Activated CD8-positive, alpha-beta memory T cell treated with anti-CD3 and anti-CD28 coated beads, Interleukin-2, amount 10 ng/mL, durations not matched to agents 7 days and 5 days (primary cell): Measurements from ENCODE around the gene HOXB1. TPM values are rescaled to one million over a fixed set of nuclear protein-coding genes. Genes with fewer than 3 reads are reported as not detected.

Source experiments
- ATAC-seq: fragments of 150-1000 bp; cut with Tn5 transposase; one replicate; pipeline ENCODE4 v1.10.0; 2021; ENCODE audit warnings: moderate library complexity
- CTCF ChIA-PET: fragments of 350-600 bp; sonication (Branson Sonifier 250); formaldehyde crosslinking; loops from one replicate; lab custom pipeline; 2021; ENCODE audit warnings: antibody characterized with exemption; lab: Charles Lee
- DNase-seq: peaks from one replicate; pipeline ENCODE4 v3.0.0-alpha.2; 2020
- H3K27ac Mint-ChIP-seq: one replicate; pipeline ENCODE4 v1.8.0; 2021; ENCODE audit warnings: mild to moderate bottlenecking, mixed read lengths
- H3K27me3 Mint-ChIP-seq: one replicate; pipeline ENCODE4 v1.8.0; 2021; ENCODE audit warnings: mixed read lengths
- H3K36me3 Mint-ChIP-seq: one replicate; pipeline ENCODE4 v1.8.0; 2021; ENCODE audit warnings: mild to moderate bottlenecking, mixed read lengths
- H3K4me1 Mint-ChIP-seq: one replicate; pipeline ENCODE4 v1.8.0; 2021; ENCODE audit warnings: mixed read lengths
- H3K4me3 Mint-ChIP-seq: one replicate; pipeline ENCODE4 v1.8.0; 2021; ENCODE audit warnings: mild to moderate bottlenecking, moderate library complexity, mixed read lengths
- H3K9me3 Mint-ChIP-seq: one replicate; pipeline ENCODE4 v1.8.0; 2022; ENCODE audit warnings: low read depth, mixed read lengths
- total RNA-seq, 2 experiments: library from RNA; stranded (reverse); gene quantifications; one replicate each; pipeline ENCODE4 v1.2.3, GENCODE V29; 2021

HOXB1 gene
- total RNA-seq, 2 experiments from 2014 or later, result not detected

DNA sequence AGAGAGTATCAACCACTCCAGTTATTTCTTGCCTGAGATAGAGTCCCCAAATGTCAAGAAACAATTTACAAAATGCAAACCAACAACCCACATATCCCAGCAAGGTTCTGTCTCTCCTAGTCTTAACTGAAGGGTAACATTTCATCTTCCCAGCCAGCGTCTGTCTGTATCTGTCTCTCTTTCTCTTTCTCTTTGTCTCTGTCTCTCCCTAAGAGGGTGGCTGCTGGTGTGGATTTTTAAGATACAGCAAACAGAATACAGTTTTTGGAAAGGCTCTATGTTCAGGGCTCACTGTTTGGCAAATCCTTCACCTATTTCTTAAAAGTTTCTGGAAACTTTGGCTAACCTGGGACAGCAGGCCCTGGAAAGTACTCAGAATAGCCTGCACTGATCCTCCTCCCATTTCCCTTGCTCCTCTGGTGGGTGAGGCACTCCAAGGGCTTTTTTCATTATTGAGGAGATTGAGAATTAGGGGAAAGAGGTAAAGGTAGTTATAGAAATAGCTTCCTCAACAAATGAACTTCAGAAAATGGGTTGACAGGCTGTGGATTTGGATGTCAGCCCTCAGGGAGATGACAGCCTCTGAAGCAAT lies 41.1 kb upstream of the HOXB1 start:
- Mint-ChIP-seq H3K36me3 (peaks cover 5% of the 10 kb centered on the region), H3K4me1 (peaks cover 13% of the 10 kb centered on the region), H3K27ac (no peak overlapping the region), H3K9me3 (no peaks in the 10 kb centered on the region), H3K4me3 (no peak overlapping the region), H3K27me3 (peaks cover 4% of the 10 kb centered on the region)
- ATAC-seq (no peak), DNase-seq (no peak)
- CTCF ChIA-PET, result no interaction called here

GRCh38 chr17:48571024-48571818 lies 40.4 kb upstream of the HOXB1 start:
- CTCF ChIA-PET, result no interaction called here

DNA sequence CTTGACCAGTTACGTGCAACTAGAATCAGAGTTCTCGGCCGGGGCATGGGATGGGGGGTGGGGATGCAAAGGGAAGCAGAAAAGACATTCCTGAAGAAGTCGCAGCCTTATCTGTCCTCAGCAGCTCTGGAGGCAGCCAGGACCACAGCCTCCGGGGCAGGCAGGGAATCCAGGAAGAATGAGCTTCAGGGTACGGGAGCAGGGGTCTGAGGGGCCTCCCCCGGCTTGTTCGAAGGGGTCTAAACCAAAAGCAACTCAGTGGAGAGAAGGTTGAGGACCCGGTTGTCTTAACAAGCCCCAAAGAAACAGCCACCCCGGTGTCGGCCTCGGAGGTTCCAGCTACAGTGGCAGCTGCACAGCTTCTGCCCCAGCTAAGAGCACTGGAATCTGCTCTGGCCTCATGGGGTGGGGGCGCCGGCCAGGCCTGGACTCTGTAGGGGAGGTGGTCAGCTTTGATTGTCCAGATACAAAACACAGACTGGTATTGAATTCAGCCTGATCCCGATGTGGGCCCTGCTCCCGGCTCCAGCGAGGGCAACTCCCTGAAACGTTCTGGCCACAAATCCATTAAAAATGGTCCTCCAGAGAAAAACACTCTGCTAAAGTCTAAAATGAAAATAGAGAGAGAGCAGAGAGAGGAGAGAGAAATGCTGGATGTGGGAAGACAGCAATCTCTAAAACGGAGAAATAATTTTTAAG lies 39.7 kb upstream of the HOXB1 start:
- DNase-seq, result no peak

More at GRCh38 chr17:48571024-48571818, 40.4 kb upstream of the HOXB1 start:
- peaks cover 5% of the 10 kb centered on the region for H3K36me3 Mint-ChIP-seq
- DNase-seq (no peak), ATAC-seq (no peak)
- H3K27ac Mint-ChIP-seq, result no peak overlapping the region
- no peak overlapping the region for H3K4me3 Mint-ChIP-seq
- H3K9me3 Mint-ChIP-seq, result no peaks in the 10 kb centered on the region
- peaks cover 4% of the 10 kb centered on the region for H3K27me3 Mint-ChIP-seq
- H3K4me1 Mint-ChIP-seq, result peaks cover 9% of the 10 kb centered on the region

DNA sequence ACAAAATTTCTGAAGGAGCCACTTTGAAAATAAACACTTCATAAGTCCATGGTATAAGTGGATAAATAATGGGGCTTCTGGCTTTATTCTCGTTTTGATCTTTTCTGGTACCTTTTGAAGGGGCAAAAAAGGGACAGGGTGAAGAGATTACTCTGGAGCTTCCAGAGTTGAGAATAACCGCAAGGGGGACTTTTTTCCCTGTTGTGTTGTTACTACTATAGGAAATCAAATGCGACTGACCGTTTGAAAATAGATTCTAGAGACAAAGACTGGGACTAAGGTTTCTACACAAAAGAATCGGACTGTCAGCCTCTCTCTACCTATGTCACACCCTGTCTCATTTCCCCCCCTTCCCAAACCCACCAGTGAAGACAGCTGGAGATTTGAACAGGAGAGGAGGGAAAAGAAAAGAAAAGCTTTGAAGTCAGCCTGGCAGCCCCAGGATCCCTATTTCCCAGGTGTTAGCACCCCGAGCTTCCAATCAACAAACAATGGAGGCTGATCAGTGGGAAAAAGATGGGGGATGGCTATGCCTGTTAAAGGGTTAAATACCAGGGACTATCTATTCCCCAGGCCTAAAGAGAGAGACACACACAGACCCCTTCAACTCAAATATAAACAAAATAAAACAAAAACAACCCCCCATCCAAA lies 39.0 kb upstream of the HOXB1 start:
- H3K4me1 Mint-ChIP-seq, result peaks cover 1% of the 10 kb centered on the region
- peaks cover 4% of the 10 kb centered on the region for H3K27me3 Mint-ChIP-seq

More for the DNA sequence above, 39.7 kb upstream of the HOXB1 start:
- H3K36me3 Mint-ChIP-seq, result peaks cover 2% of the 10 kb centered on the region
- no peak overlapping the region for H3K27ac Mint-ChIP-seq
- H3K9me3 Mint-ChIP-seq, result no peaks in the 10 kb centered on the region
- H3K4me1 Mint-ChIP-seq, result peaks cover 3% of the 10 kb centered on the region
- CTCF ChIA-PET, result interaction anchor here (1.2 kb wide), 1 partner anchor 78 kb away, joined by 3 read pairs; no protein-coding TSS in a partner anchor
- no peak for ATAC-seq
- peaks cover 4% of the 10 kb centered on the region for H3K27me3 Mint-ChIP-seq
- H3K4me3 Mint-ChIP-seq, result no peak overlapping the region

GRCh38 chr17:48569240-48569582 lies 38.4 kb upstream of the HOXB1 start:
- Mint-ChIP-seq H3K4me1 (peaks cover 1% of the 10 kb centered on the region), H3K36me3 (peaks cover 1% of the 10 kb centered on the region), H3K9me3 (no peaks in the 10 kb centered on the region), H3K27ac (no peak overlapping the region), H3K27me3 (peaks cover 4% of the 10 kb centered on the region), H3K4me3 (no peak overlapping the region)
- ATAC-seq, result no peak
- CTCF ChIA-PET, result interaction anchor here (1.2 kb wide), 1 partner anchor 76 kb away, joined by 3 read pairs; no protein-coding TSS in a partner anchor
- no peak for DNase-seq

More for the DNA sequence above, 39.0 kb upstream of the HOXB1 start:
- no peak overlapping the region for H3K4me3 Mint-ChIP-seq
- no peak for ATAC-seq
- DNase-seq, result no peak
- H3K27ac Mint-ChIP-seq, result no peak overlapping the region
- H3K36me3 Mint-ChIP-seq, result peaks cover under 1% of the 10 kb centered on the region
- CTCF ChIA-PET, result interaction anchor here (1.2 kb wide), 1 partner anchor 77 kb away, joined by 3 read pairs; no protein-coding TSS in a partner anchor
- no peaks in the 10 kb centered on the region for H3K9me3 Mint-ChIP-seq

DNA sequence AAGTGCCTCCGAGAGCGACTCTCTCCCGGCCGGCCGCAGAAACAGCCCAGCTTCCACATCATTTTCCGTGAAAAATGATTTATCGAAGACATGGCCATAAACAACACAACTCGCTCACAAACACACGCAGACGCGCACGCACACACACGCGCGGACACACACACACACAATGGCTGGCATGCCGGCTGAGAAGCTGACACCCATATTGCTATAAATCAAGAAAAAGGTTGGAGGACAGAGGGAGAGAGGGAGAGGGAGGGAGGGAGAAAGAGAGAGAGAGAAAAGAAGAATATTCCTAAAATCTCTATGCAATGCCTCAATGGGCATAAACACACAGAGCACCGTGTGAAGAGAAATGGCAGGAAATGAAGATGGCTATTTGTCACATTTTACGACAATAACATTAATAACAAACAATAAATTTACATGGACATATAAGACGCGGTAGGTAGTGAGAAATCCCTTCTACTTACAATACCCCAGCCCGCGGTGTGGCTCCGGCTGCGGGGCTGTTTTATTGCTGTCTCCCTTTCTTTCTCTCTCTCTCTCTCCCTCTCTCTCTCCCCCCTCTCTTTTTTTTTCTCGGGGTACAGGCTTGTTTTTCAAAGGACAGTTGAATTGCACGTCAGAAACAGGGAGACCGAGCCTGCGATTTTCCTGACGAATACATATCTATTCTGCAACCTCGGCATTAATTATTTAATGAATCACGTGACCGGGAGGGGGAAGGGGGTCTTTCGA lies 37.9 kb upstream of the HOXB1 start:
- Mint-ChIP-seq H3K27ac (no peak overlapping the region), H3K4me3 (no peak overlapping the region), H3K36me3 (peaks cover 1% of the 10 kb centered on the region), H3K9me3 (no peaks in the 10 kb centered on the region), H3K4me1 (peaks cover 1% of the 10 kb centered on the region), H3K27me3 (peaks cover 4% of the 10 kb centered on the region)
- DNase-seq (no peak), ATAC-seq (no peak)
- CTCF ChIA-PET, result interaction anchor here (0.5 to 1.5 kb wide), 4 partner anchors 11 to 76 kb away, joined by 4 read pairs; partner anchors contain the start of gene HOXB5

GRCh38 chr17:48567646-48568354 lies 37.0 kb upstream of the HOXB1 start:
- no peak for ATAC-seq

GRCh38 chr17:48567209-48567608 lies 36.4 kb upstream of the HOXB1 start:
- H3K9me3 Mint-ChIP-seq, result no peaks in the 10 kb centered on the region
- CTCF ChIA-PET, result interaction anchor here (1.4 to 1.5 kb wide), 2 partner anchors 10 to 26 kb away, joined by 4 read pairs; partner anchors contain the start of gene HOXB5
- no peak for DNase-seq
- H3K4me3 Mint-ChIP-seq, result no peak overlapping the region
- H3K27ac Mint-ChIP-seq, result no peak overlapping the region
- H3K4me1 Mint-ChIP-seq, result peaks cover 2% of the 10 kb centered on the region
- peaks cover 4% of the 10 kb centered on the region for H3K27me3 Mint-ChIP-seq
- ATAC-seq, result no peak
- peaks cover 1% of the 10 kb centered on the region for H3K36me3 Mint-ChIP-seq

More at GRCh38 chr17:48567646-48568354, 37.0 kb upstream of the HOXB1 start:
- DNase-seq, result no peak
- H3K9me3 Mint-ChIP-seq, result no peaks in the 10 kb centered on the region
- H3K4me1 Mint-ChIP-seq, result no peaks in the 10 kb centered on the region
- no peak overlapping the region for H3K4me3 Mint-ChIP-seq
- CTCF ChIA-PET, result interaction anchor here (0.5 to 1.5 kb wide), 4 partner anchors 10 to 76 kb away, joined by 4 read pairs; partner anchors contain the start of gene HOXB5
- H3K27me3 Mint-ChIP-seq, result peaks cover 4% of the 10 kb centered on the region
- no peak overlapping the region for H3K27ac Mint-ChIP-seq
- peaks cover 1% of the 10 kb centered on the region for H3K36me3 Mint-ChIP-seq

DNA sequence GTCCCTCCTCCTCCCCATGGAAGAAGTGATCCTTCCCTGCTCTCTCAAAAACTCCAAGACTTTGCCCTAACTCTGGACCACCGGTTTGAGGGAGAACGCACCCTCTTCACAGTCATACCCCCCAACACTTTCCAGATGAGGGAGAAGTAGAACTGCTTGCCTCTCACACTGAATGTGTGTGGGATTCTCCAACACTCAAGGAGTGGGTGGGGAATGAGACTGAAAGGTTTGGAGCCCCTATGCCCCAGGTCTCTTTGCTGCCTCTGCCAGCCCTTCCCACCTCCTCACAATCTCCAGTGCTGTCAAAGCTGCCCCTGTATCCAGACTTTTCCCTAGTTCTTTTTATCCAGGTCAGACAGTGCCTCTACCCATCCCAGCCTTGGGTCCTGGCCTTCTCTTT lies 35.9 kb upstream of the HOXB1 start:
- H3K27ac Mint-ChIP-seq, result no peak overlapping the region
- H3K4me1 Mint-ChIP-seq, result peaks cover 7% of the 10 kb centered on the region
- no peak for ATAC-seq
- no peak overlapping the region for H3K4me3 Mint-ChIP-seq
- no peak for DNase-seq
- CTCF ChIA-PET, result no interaction called here
- H3K9me3 Mint-ChIP-seq, result no peaks in the 10 kb centered on the region
- peaks cover 4% of the 10 kb centered on the region for H3K27me3 Mint-ChIP-seq
- H3K36me3 Mint-ChIP-seq, result peaks cover 1% of the 10 kb centered on the region

- CTCF ChIA-PET, result interaction anchor here (2.1 kb wide), 1 partner anchor 74 kb away, joined by 7 read pairs; no protein-coding TSS in a partner anchor
- ATAC-seq, result no peak
- H3K36me3 Mint-ChIP-seq, result peaks cover 1% of the 10 kb centered on the region
- no peak overlapping the region for H3K4me3 Mint-ChIP-seq
- H3K9me3 Mint-ChIP-seq, result no peaks in the 10 kb centered on the region
- peaks cover 4% of the 10 kb centered on the region for H3K27me3 Mint-ChIP-seq
- H3K4me1 Mint-ChIP-seq, result peaks cover 13% of the 10 kb centered on the region
- no peak for DNase-seq
- H3K27ac Mint-ChIP-seq, result no peak overlapping the region
These were observed 35.3 kb upstream of the HOXB1 start for GRCh38 chr17:48565925-48566710.

- Mint-ChIP-seq H3K4me3 (no peak overlapping the region), H3K9me3 (no peaks in the 10 kb centered on the region), H3K27ac (no peak overlapping the region), H3K27me3 (peaks cover 4% of the 10 kb centered on the region), H3K36me3 (peaks cover 1% of the 10 kb centered on the region), H3K4me1 (peaks cover 14% of the 10 kb centered on the region)
- CTCF ChIA-PET, result interaction anchor here (0.6 to 2.1 kb wide), 2 partner anchors 9 to 73 kb away, joined by 4 to 7 read pairs; no protein-coding TSS in a partner anchor
- no peak for ATAC-seq
- no peak for DNase-seq
These were observed 34.3 kb upstream of the HOXB1 start for GRCh38 chr17:48565022-48565554.
